ENCODE results near the gene C10orf120.

GRCh38 chr10:122674781-122675180 is 24.9 kb downstream of the C10orf120 start:
- TF ChIP-seq CTCF (IDR thresholded peaks at IDR 0.05) (no peak), POLR2A (IDR thresholded peaks at IDR 0.05) (no peak)
